K562 (cell line): ENCODE measurements around the gene KDM2B. TPM values are rescaled to one million over a fixed set of nuclear protein-coding genes. Genes with fewer than 3 reads are reported as not detected.

Source experiments
- ATAC-seq: fragments of 200-7000 bp; cut with Tn5 transposase; 3 replicates; pipeline ENCODE4 v1.9.1; 2020; ENCODE audit warnings: moderate library complexity
- BruUV-seq: library from RNA; stranded (reverse); fragments of 400-500 nt; replicated peaks from 2 replicates; lab custom pipeline; 2021; lab: Mats Ljungman, UMichigan
- CTCF ChIA-PET: fragments of 300-600 bp; formaldehyde crosslinking; extraction: SDS; loops from one replicate; lab custom pipeline; 2021; ENCODE audit warnings: low intra/inter-chr PET ratio; lab: Yijun Ruan, JAX
- POLR2A ChIA-PET: fragments of 300-600, 350-650 bp; sonication (Branson Sonifier 250); formaldehyde crosslinking; extraction: SDS; loops from one replicate; lab custom pipeline; 2021; ENCODE audit warnings: antibody characterized with exemption, inconsistent platforms; lab: Yijun Ruan, JAX
- DNase-seq, 4 experiments: peaks; one replicate each; pipeline versions ENCODE4 v3.0.0 to v3.0.0-alpha.2; 2011 to 2018; ENCODE audit warnings: low spot score in 3 of 4, mixed read lengths in 3 of 4; ENCODE audit errors: extremely low read depth in 1 of 4
- FAIRE-seq: peaks from 2 replicates; lab custom pipeline; 2011; peaks lifted over from hg19 to GRCh38; lab: Jason Lieb, UNC
- H2AFZ ChIP-seq: 2 replicates; pipeline ENCODE4 v1.6.0; 2011; ENCODE audit warnings: low read depth, low read length, control low read depth, inconsistent platforms
- H3K27ac ChIP-seq: fragments of 200-600 bp; 3 replicates; pipeline ENCODE4 v1.8.0; 2011; ENCODE audit warnings: low read depth, mild to moderate bottlenecking, control low read depth, inconsistent platforms, low read length, moderate library complexity, mixed read lengths; ENCODE audit errors: extremely low read depth
- H3K27me3 ChIP-seq, 2 experiments: fragments of 300-600 bp in 1 of 2; 2 replicates in 1 of 2; 3 replicates in 1 of 2; pipeline versions ENCODE4 v1.6.0 to v1.8.0; 2011; ENCODE audit warnings: inconsistent platforms in 2 of 2, low read length in 2 of 2, mild to moderate bottlenecking in 1 of 2, mixed read lengths in 1 of 2, moderate library complexity in 1 of 2; ENCODE audit not compliant: control insufficient read depth in 2 of 2, insufficient read depth in 2 of 2
- H3K36me3 ChIP-seq: fragments of 300-600 bp; 3 replicates; pipeline ENCODE4 v1.8.0; 2011; ENCODE audit warnings: mild to moderate bottlenecking, low read length, inconsistent platforms; ENCODE audit not compliant: control insufficient read depth, insufficient read depth
- H3K4me1 ChIP-seq, 2 experiments: fragments of 200-600 bp in 1 of 2; replicated peaks in 1 of 2; 2 replicates in 1 of 2; 3 replicates in 1 of 2; pipeline versions ENCODE4 v1.5.1 to v1.8.0; 2011; ENCODE audit warnings: inconsistent platforms in 2 of 2, low read length in 2 of 2, mild to moderate bottlenecking in 1 of 2, mixed read lengths in 1 of 2, moderate library complexity in 1 of 2; ENCODE audit not compliant: control insufficient read depth in 2 of 2, insufficient read depth in 2 of 2
- H3K4me2 ChIP-seq: 2 replicates; pipeline ENCODE4 v1.6.1; 2011; ENCODE audit warnings: low read length, control low read depth, inconsistent platforms, mixed read lengths; ENCODE audit not compliant: insufficient read depth
- H3K4me3 ChIP-seq: fragments of 200-600 bp; sonication (generic), shearing (Covaris generic); 2 replicates; pipeline ENCODE4 v1.5.1; 2016; ENCODE audit warnings: control low read depth, inconsistent platforms
- H3K79me2 ChIP-seq: fragments of 200-600 bp; 3 replicates; pipeline ENCODE4 v1.8.0; 2011; ENCODE audit warnings: low read length, inconsistent platforms; ENCODE audit not compliant: control insufficient read depth, insufficient read depth
- H3K9ac ChIP-seq, 2 experiments: 2 replicates each; pipeline versions ENCODE4 v1.6.0 to v1.6.1; 2011; ENCODE audit warnings: low read depth in 2 of 2, low read length in 2 of 2, control low read depth in 1 of 2, inconsistent platforms in 1 of 2, mild to moderate bottlenecking in 1 of 2, mixed read lengths in 1 of 2; ENCODE audit not compliant: insufficient read depth in 1 of 2
- H3K9me1 ChIP-seq: one replicate; pipeline ENCODE4 v1.6.0; 2011; ENCODE audit warnings: inconsistent platforms, mild to moderate bottlenecking, low read length, moderate library complexity; ENCODE audit not compliant: control insufficient read depth, insufficient read depth
- H3K9me3 ChIP-seq: replicated peaks from 2 replicates; pipeline ENCODE4 v1.5.1; 2011; ENCODE audit warnings: low read depth, low read length, inconsistent platforms; ENCODE audit not compliant: control insufficient read depth, insufficient read depth
- H4K20me1 ChIP-seq: replicated peaks from 2 replicates; pipeline ENCODE4 v1.6.1; 2011; ENCODE audit warnings: low read length, inconsistent platforms, mixed read lengths; ENCODE audit not compliant: control insufficient read depth, insufficient read depth
- CBFA2T2 ChIP-seq: fragments of 450-650 bp; conservative IDR thresholded peaks from 2 replicates; pipeline ENCODE4 v1.6.1; 2017; ENCODE audit warnings: mild to moderate bottlenecking
- CC2D1A ChIP-seq: fragments of 450-650 bp; IDR thresholded peaks from 2 replicates; pipeline ENCODE4 v1.6.1; 2017; ENCODE audit warnings: mild to moderate bottlenecking
- CREB5 ChIP-seq: fragments of 250-450 bp; sonication (Bioruptor Pico); IDR thresholded peaks from 2 replicates; pipeline ENCODE4 v1.5.0; 2020; ENCODE audit warnings: mild to moderate bottlenecking
- E2F5 ChIP-seq: sonication (generic); formaldehyde crosslinking; IDR thresholded peaks from 2 replicates; pipeline ENCODE4 v1.8.0; 2022; ENCODE audit warnings: mild to moderate bottlenecking, missing genetic modification reagents
- GTF2B ChIP-seq: IDR thresholded peaks from 2 replicates; pipeline ENCODE4 v1.6.1; 2011; ENCODE audit not compliant: insufficient read length; ENCODE audit errors: extremely low read depth
- HNRNPK ChIP-seq: fragments of 200-400 bp; formaldehyde crosslinking; IDR thresholded peaks from one replicate; pipeline ENCODE4 v1.6.1; 2018; ENCODE audit warnings: mild to moderate bottlenecking, low read depth, low read length; ENCODE audit not compliant: poor library complexity, severe bottlenecking
- KAT2B ChIP-seq: IDR thresholded peaks from one replicate; pipeline ENCODE4 v1.6.1; 2012; ENCODE audit warnings: low read depth, mild to moderate bottlenecking, control low read depth, inconsistent platforms, low read length, moderate library complexity
- MLLT1 ChIP-seq, 2 experiments: fragments of 450-650 bp; IDR thresholded peaks; 2 replicates each; pipeline ENCODE4 v1.6.1; 2016
- RBBP5 ChIP-seq: fragments of 200-600 bp; sonication (generic); IDR thresholded peaks from 2 replicates; pipeline ENCODE4 v1.6.1; 2012; ENCODE audit warnings: borderline replicate concordance, mild to moderate bottlenecking, low read length, control low read depth, inconsistent platforms; ENCODE audit not compliant: insufficient read depth, poor library complexity, severe bottlenecking
- SMAD4 ChIP-seq: fragments of 250-450 bp; sonication (Bioruptor Pico); conservative IDR thresholded peaks from 2 replicates; pipeline ENCODE4 v1.8.0; 2021; ENCODE audit warnings: inconsistent platforms, mild to moderate bottlenecking, moderate library complexity
- THAP12 ChIP-seq: fragments of 250-450 bp; sonication (Bioruptor Pico); IDR thresholded peaks from 2 replicates; pipeline ENCODE4 v1.9.0; 2021; ENCODE audit warnings: mild to moderate bottlenecking, inconsistent platforms
- ZBTB17 ChIP-seq: fragments of 450-650 bp; formaldehyde crosslinking; IDR thresholded peaks from 2 replicates; pipeline ENCODE4 v1.4.0; 2020; ENCODE audit warnings: mild to moderate bottlenecking
- WGBS: fragments of 100-300 bp; shearing (Covaris generic); methylation state at CpG from one replicate; pipeline ENCODE4 v1.1.6; 2016; ENCODE audit warnings: low coverage, mixed read lengths; ENCODE audit not compliant: insufficient coverage; ENCODE audit errors: missing lambda C conversion rate; 5-methylcytosine and 5-hydroxymethylcytosine counted together
- in situ Hi-C: fragments of 300-500 bp; cut with MboI; formaldehyde crosslinking; loops from 4 replicates; pipeline ENCODE4 v1.15.0; 2018; ENCODE audit warnings: inconsistent platforms, mixed read lengths
- intact Hi-C: fragments of 100-400 bp; cut with micrococcal nuclease; formaldehyde crosslinking; loops from 2 replicates; pipeline ENCODE4 v1.14.2; 2022
- polyA plus RNA-seq, 8 experiments: library from polyadenylated mRNA; depleted of rRNA in 4 of 8; stranded (reverse) in 5 of 8; unstranded in 3 of 8; fragments of >200 nt; fragmentation: Nextera tagmentation in 2 of 8; fragmentation: Illumina TruSeq in 1 of 8; extraction: Ambion mirVana in 2 of 8; extraction: Trizol in 1 of 8; gene quantifications; 2 replicates each; pipeline versions ENCODE4 v1.2.1 to v1.2.3, GENCODE V29; 2011 to 2014; ENCODE audit warnings: inconsistent platforms in 1 of 8, missing spikeins in 1 of 8
- total RNA-seq, 7 experiments: library from RNA; depleted of rRNA in 6 of 7; stranded (reverse); fragments of >200 nt in 6 of 7; fragmentation: Illumina TruSeq in 2 of 7; extraction: Trizol in 2 of 7; gene quantifications; 2 replicates each; pipeline versions ENCODE4 v1.2.1 to v1.2.3, GENCODE V29; 2011 to 2021; ENCODE audit warnings: low replicate concordance in 1 of 7

KDM2B gene
- total and polyA plus RNA-seq, 9 of the 15 experiments (the other 6 are each of a cell fraction or from before 2014, with no cell fraction given) = 7.4 to 50.5 (median 22.5) TPM

GRCh38 chr12:121466794-121467637, 113.8 kb downstream of the KDM2B start:
- no peaks in the 10 kb centered on the region for H3K9me3 ChIP-seq
- ATAC-seq (peak; percentile 97), FAIRE-seq (peak; percentile 37), DNase-seq (peak; percentile 94 to 98 (median 98))
- POLR2A ChIA-PET = interaction anchor here (0.7 kb wide), 1 partner anchor 19 kb away, joined by 3 read pairs; no protein-coding TSS in a partner anchor
- peaks cover 16% of the 10 kb centered on the region; the same call in 2 of the 3 replicates for H3K36me3 ChIP-seq
- H3K27me3 ChIP-seq = no peaks in the 10 kb centered on the region
- peaks cover 10% of the 10 kb centered on the region for H4K20me1 ChIP-seq
- intact Hi-C loops = no loop called here
- H3K9ac ChIP-seq = peak overlapping the region; percentile 84 to 97; a peak in 3 of 4 replicates
- H3K4me3 ChIP-seq = peak overlapping the region; percentile 67
- peaks cover 43% of the 10 kb centered on the region for H3K79me2 ChIP-seq
- 0% methylated on average over 30 of the region's 139 CpGs for WGBS
- no peaks in the 10 kb centered on the region for H3K9me1 ChIP-seq
- in situ Hi-C loops = no loop called here
- peak overlapping the region; percentile 84 for H3K27ac ChIP-seq
- peak overlapping the region; percentile 81; the same call in 1 of the 2 replicates for H2AFZ ChIP-seq
- peak overlapping the region; percentile 91; the same call in 1 of the 2 replicates for H3K4me2 ChIP-seq
- BruUV-seq = no TSS peak
- CTCF ChIA-PET = interaction anchor here (0.6 kb wide), 1 partner anchor 548 kb away, joined by 4 read pairs; no protein-coding TSS in a partner anchor
- peaks cover 14 to 32% of the 10 kb centered on the region in 2 experiments for H3K4me1 ChIP-seq
- TF ChIP-seq RBBP5 = peak; percentile 6
- TF ChIP-seq ZBTB17 (CRISPR knock-in tag) = 0 out of 2 replicates have a peak, but pooled peaks have one; percentile 20
- TF ChIP-seq HNRNPK = no peak
- TF ChIP-seq CREB5 = no peak
- no peak for TF ChIP-seq GTF2B
- peak; percentile 51 for TF ChIP-seq SMAD4 (CRISPR knock-in tag)
- peak; percentile 41; the same call in 1 of the 2 replicates for TF ChIP-seq THAP12 (CRISPR knock-in tag)
- TF ChIP-seq E2F5 (CRISPR knock-in tag) = 0 out of 2 replicates have a peak, but pooled peaks have one; percentile 61
- TF ChIP-seq KAT2B = no peak
- TF ChIP-seq MLLT1 (IDR thresholded peaks at IDR 0.05) = no peak
- TF ChIP-seq CC2D1A = no peak
- no peak for TF ChIP-seq CBFA2T2
